Left cardiac atrium (tissue), 4 donors: Measurements from ENCODE around the gene KIF1C. TPM values are rescaled to one million over a fixed set of nuclear protein-coding genes. Genes with fewer than 3 reads are reported as not detected.
"Not testable (repeated sequence)": the region's sequence is repeated elsewhere in the genome, so short reads cannot be mapped to it uniquely, and the experiment has no call there.

Experiments
- ATAC-seq, 2 donors: fragments of 200-7000 bp; cut with Tn5 transposase; one replicate each; pipeline ENCODE4 v1.9.1; 2020; ENCODE audit warnings: mild to moderate bottlenecking in 2 of 2, moderate library complexity in 2 of 2
- DNase-seq: peaks from one replicate; pipeline ENCODE4 v3.0.0-alpha.2; 2020
- intact Hi-C, 2 donors: fragments of 100-400 bp; cut with DNase I; formaldehyde crosslinking; loops; one replicate each; pipeline versions ENCODE4 v1.14.1 to v1.15.1; 2022 to 2023
- total RNA-seq, 2 donors: library from RNA; stranded (reverse); fragmentation: NEBNext Ultra II Directional; extraction: Animal tissue kit (Norgen Biotek cat#: 25700); gene quantifications; one replicate each; pipeline ENCODE4 v1.2.1, GENCODE V29; 2021
- donor health status: DM: no; HTN: yes; CAD: no.
- donor health status: DM: no; HTN: yes; CAD: no; lungs with severe emphysema.
- donor health status: DM: yes; HTN: yes; CAD: no.
- donor health status: Dilated cardiomyopathy.

The KIF1C gene
- total RNA-seq, 2 donors from 2014 or later, result 405 to 447 TPM

DNA sequence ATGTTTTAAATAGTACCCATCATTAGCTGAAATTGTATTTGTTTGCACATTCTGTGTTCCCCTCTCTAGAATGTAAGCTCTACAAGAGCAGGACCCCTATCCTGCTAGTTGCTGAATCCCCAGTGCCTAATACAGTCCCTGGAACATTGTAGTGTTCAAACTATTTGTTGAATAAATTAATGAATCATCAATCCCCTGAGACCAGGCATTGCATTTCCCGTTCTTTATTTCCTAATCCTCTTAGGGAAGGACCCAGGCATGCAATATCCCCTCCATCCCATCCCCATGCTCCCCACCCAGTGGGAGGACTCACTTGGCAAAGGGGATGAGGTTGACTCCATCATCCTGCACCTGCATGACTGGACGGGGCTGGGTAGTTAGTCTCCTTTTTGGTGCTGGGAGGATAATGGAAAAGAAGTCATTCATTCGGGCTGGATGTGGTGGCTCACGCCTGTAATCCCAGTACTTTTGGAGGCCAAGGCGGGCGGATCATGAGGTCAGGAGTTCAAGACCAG is 3.6 kb upstream of the KIF1C start:
- ATAC-seq, result no peak
- intact Hi-C loops, result no loop called here
- no peak for DNase-seq

GRCh38 chr17:4998027-4998731 is 429 bp downstream of the KIF1C start:
- peak; percentile 70 for DNase-seq
- intact Hi-C loops, result no loop called here
- peak in 1 of 2 donors; percentile 1 for ATAC-seq

GRCh38 chr17:4998732-4999429 is 1.1 kb downstream of the KIF1C start:
- ATAC-seq, result peak in 1 of 2 donors; percentile 1
- no peak for DNase-seq
- intact Hi-C loops, result no loop called here

DNA sequence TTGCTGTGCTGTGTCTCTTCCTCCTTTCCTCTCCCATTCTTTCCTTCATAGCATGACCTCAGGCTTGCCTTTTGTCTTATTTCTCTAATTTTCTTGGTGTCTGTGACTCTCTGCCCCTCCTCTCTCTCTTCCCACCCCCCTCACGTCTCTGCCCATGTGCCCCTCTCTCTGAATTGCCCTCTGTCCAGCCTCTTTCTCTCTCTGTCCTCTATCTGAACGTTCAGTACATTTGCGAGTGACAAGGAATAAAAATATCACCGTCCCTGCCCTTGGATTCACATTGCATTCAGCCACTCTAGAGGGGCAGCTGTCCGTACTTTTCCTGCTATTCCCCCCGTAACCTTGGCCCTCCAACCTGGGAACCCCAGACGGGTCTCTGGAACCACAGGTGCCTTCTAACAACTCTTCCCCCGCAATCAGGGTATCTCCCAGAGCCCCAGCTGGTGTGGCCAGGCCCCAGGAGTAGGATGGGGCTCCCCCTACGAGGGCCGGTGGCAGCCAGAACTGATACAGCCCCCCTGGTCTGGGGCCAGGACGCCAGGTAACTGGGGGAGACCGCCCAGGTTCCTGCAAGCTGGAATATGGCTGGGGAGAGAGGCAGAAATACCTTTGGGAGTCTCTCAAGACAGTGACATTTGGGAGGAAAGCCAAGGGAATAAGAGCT is 1.8 kb downstream of the KIF1C start:
- DNase-seq (no peak), ATAC-seq (no peak)
- intact Hi-C loops, result no loop called here

GRCh38 chr17:5000237-5000639 is 2.5 kb downstream of the KIF1C start:
- DNase-seq (peak; percentile 88), ATAC-seq (peak; percentile 46 to 59)
- intact Hi-C loops, result no loop called here

- ATAC-seq (no peak), DNase-seq (no peak)
- intact Hi-C loops, result no loop called here
Observed at GRCh38 chr17:5002121-5002788, 4.5 kb downstream of the KIF1C start.

DNA sequence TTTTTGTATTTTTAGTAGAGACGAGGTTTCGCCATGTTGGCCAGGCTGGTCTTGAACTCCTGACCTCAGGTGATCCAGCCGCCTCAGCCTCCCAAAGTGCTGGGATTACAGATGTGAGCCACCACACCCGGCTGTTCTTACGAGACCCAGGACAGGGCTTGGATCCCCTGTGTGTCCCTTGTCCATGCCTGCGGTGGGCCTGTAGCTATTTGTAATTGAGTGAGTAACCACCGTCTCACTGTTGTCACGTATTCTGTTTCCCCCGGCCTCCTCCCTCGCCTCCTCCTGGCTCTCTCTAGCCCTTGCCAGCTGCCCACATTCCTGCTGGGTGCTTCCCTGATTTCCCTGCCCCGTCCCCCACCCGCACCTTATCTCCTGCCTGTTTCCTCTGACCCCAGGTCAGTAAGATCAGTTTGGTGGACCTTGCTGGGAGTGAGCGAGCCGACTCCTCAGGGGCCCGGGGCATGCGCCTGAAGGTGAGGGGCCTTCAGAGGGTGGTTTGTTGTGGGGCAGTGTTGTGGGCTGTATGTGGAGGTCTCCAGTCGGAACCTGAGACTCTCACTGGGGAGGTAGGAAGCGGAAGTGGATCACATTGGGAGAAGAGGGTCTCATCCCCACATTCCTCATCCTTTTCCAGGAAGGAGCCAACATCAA is 5.6 kb downstream of the KIF1C start:
- DNase-seq (no peak), ATAC-seq (no peak)
- intact Hi-C loops, result no loop called here

DNA sequence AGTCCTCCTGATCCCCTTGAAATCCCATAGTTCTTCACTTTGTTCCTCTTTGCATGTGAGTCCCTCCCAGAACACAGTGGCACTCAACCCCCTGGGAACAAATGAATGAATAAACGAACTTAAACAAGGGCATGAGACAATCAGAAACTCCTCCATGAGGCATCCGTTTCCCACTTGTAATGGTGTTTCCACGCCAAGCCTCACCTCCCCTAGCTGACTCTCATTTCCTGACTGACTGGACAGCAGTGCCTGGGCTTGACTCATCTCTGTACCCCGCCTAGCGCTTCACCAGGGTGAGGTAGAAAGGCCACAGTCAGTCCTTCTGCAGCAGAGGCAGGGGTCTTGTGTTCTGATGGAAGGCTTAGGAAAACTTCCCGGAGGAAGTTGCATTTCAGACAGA is 14.2 kb downstream of the KIF1C start:
- no peak for DNase-seq
- intact Hi-C loops, result no loop called here
- peak in 1 of 2 donors; percentile 12 for ATAC-seq

DNA sequence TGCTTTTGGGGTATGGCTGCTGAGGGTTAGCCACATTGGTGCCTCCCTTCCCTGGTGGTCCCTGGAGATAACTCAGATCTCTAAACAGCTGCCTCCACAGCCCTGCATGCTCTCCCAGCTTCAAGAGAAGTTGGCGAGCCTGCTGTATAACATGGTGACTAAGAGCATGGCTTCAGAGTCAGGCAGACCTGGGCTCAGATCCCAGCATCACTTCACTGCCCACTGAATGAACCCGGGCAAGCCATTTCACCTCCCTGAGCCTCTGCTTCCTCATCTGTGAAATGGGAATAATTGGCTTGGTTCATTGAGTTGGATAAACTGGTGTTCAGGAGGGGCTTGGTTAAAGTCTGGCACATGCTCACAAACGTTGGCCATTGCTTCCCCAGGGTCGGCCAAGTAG is 16.6 kb downstream of the KIF1C start:
- ATAC-seq (no peak), DNase-seq (no peak)
- intact Hi-C loops, result no loop called here

GRCh38 chr17:5019475-5019956 is 21.8 kb downstream of the KIF1C start:
- intact Hi-C loops, result no loop called here
- DNase-seq (no peak), ATAC-seq (no peak)

DNA sequence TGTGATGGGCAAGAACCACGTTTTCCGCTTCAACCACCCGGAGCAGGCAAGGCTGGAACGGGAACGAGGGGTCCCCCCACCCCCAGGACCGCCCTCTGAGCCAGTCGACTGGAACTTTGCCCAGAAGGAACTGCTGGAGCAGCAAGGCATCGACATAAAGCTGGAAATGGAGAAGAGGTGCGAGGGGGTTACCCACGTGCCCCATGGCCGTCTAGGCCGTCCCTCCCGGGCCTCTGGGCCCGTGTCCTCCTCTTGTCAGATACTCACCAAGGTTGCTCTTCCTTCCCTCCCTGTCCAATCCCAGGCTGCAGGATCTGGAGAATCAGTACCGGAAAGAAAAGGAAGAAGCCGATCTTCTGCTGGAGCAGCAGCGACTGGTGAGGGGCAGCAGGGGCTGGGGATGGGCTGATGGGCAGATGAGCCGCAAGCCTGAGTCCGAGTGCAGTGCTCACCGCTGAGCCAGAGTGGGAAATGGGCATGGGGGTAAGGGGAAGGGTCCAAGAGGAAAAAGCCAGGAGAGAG is 22.8 kb downstream of the KIF1C start:
- DNase-seq, result no peak
- ATAC-seq, result no peak
- intact Hi-C loops, result no loop called here

- no peak for ATAC-seq
- intact Hi-C loops, result no loop called here
- no peak for DNase-seq
Observed at GRCh38 chr17:5022171-5022711, 24.5 kb downstream of the KIF1C start.

GRCh38 chr17:5023588-5024147 is 25.9 kb downstream of the KIF1C start:
- ATAC-seq (no peak), DNase-seq (no peak)
- intact Hi-C loops, result no loop called here

GRCh38 chr17:5024604-5025003 is 26.9 kb downstream of the KIF1C start:
- intact Hi-C loops, result no loop called here
- DNase-seq, result no peak
- no peak for ATAC-seq

- DNase-seq (no peak), ATAC-seq (no peak)
- intact Hi-C loops, result no loop called here
Observed at GRCh38 chr17:5027299-5027698, 29.5 kb downstream of the KIF1C start.

GRCh38 chr17:5027916-5028315 is 30.2 kb downstream of the KIF1C start:
- no peak for ATAC-seq
- no peak for DNase-seq
- intact Hi-C loops, result no loop called here

- not testable (repeated sequence) for DNase-seq
Observed at GRCh38 chr17:5030168-5030567, 32.4 kb downstream of the KIF1C start.

More at GRCh38 chr17:5030168-5030567, 32.4 kb downstream of the KIF1C start:
- intact Hi-C loops, ATAC-seq: not testable (repeated sequence)
